GM18868 (cell line): ENCODE measurements around the gene SSH2.

Source experiments
- ATAC-seq: cut with Tn5 transposase; IDR thresholded peaks from one replicate; pipeline ENCODE4 v1.9.1; 2021; ENCODE audit warnings: mild to moderate bottlenecking, moderate library complexity; ENCODE audit not compliant: unreplicated experiment

Gene SSH2

DNA sequence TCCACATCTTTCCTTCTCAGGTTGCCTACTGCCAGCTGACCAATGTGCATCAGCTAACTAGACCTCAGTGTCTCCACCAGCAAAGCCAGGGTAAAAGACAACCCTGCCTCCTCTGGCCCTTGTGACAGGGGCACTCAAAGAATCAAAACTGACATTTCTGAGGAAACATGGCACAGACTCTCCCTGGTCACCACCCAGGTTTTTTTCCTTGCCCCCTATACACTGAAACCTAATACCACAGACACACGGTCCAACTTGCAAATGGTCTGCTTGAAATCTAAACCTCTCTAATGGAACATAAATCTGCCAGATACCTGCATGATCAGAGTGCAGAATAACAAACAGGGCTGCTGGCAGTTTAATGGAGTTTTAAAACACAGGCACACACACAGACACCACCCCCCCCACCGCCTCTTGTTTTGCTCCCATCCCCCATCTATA, 287.8 kb downstream of the SSH2 start:
- ATAC-seq, result no peak

DNA sequence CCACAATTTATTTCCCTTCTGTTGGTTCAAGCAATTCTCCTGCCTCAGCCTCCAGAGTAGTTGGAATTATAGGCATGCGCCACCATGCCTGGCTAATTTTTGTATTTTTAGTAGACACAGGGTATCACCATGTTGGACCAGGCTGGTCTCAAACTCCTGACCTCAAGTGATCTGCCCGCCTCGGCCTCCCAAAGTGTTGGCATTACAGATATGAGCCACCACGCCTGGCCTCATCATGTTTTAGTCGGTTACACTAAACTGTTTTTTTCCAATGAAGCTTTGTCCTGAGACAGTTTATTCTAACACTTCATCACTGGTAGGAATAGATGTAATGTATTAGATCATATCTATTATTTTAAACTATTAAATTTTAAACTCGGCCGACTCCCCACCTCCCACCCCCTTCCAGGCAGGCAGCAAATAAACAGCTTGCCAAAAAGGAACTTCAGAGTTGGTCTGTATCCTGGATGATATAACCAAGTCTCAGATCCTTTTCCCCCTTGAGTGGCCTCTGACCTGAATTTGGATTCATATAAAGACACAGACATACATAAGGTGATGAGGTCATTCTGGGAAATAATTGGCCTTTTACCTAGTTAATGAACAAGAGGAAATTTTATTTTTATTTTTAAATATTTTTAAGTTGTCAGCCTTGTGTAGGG, 288.9 kb downstream of the SSH2 start:
- ATAC-seq, result no peak

DNA sequence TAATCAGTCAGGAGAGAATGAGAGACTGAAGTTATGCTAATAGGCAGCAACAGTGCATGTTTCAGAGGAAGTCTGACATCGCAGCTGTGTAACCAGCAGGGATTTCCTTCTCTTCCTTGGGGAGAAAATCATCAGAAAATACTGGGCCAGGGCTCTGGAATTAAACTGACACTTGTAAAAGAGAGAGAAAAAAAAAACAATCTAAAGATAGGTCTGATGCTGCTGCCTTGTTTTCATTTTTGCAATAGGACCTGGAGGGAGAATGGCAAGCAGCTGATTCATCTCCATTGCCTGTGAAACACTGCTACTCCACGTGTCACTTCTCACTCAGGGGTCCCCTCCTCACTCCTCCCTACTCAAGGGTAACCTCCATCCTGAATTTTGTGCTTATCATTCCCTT, 289.6 kb downstream of the SSH2 start:
- no peak for ATAC-seq

DNA sequence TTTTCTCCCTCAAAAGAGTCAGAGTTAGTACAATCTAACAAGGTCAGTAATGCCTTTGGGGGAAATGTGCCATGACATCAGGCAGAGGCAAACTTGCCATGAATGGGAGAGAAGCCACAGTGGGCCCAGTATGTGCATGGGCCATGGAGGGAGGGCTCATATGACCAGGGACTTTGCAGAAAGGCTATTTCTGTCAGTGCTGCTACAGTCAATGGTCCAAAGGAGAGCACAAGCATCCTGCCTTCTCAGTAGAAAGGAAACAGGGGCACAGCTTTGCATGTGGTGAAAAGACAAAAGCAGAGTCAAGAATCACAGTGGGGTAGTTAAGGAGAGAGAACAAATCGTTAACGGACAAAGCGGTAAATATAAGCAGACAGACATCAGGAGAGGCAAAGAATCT, 296.1 kb downstream of the SSH2 start:
- no peak for ATAC-seq

DNA sequence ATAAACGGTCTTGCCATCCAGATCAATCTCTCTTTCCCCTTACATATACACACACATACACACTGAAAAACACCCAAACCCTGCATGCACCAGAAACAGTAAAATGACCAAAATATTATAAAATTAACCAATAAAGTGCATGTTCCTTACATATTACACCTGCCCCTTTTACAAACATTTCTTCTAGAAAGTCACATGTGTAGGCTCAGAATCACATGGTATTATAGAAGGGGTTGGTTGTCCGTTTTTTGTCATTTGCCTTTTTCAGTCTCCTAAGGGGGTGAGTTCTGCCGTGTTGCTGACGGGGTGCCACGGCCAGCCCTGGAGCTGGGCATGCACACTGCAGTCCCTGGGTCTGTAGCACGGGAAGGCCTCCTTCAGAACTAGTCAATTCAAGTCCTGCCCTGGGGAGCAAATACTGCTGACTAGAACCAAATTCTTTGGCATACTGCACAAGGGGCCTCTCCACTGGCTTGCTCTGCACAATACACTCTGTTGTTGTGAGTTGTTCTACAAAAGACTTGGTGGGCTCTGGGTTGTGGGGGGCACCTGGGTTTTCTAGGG, 299.3 kb downstream of the SSH2 start:
- ATAC-seq, result no peak

DNA sequence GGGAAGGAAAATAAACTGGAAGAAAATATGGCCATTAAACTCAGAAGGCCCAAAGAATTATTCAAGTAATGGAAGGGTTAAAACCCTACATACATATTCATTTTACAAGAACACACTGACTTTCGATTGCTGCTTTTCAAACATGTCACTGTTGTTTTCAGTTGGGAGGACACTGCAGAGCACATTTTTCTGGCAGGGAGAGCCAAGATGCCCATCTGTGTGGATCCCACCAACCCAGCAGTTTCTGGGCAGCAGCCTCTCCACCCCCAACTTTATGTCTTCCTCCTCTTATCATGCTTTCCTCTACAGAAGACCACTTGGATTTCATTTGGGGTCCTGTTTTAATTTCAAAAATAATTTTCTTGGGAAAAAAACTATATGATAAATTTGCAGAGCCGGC, 300.2 kb downstream of the SSH2 start:
- ATAC-seq, result no peak

DNA sequence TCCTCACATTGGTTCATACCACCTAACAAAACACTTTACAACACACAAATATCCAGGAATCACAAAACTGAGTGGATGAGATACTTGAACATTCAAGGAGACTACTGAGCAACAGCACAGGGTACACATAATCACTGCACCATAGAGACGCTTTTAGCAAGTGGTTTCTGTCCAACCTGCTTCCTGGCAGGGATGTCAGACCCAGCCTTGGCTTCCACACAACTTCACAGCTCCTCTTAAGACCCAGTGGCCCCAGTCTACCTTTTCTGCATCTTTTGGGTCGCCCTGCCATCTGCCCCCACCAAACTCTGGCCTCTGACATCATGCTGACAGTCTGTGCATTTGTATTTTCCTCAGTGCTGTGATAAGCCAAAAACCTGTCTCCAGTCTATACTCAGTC, 301.4 kb downstream of the SSH2 start:
- no peak for ATAC-seq

DNA sequence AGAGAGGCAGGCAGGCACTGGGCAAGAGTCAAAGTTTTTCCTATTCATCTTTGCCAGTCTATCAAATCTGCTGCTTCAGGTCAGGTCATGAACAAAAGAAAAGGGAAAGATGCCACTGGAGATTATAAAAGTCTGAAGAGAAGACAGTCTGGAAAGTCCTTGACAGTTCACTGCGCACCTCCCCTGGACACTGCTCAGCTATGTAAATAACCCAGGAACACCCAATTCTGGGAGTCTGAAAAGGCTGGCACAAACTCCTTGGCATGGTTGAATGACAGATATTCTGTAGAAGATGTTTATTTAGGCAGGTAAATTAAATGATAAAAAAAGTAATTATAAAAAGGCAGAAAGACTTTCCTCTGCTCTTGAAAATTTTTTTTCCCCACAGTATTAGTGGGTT, 302.1 kb downstream of the SSH2 start:
- ATAC-seq, result no peak

DNA sequence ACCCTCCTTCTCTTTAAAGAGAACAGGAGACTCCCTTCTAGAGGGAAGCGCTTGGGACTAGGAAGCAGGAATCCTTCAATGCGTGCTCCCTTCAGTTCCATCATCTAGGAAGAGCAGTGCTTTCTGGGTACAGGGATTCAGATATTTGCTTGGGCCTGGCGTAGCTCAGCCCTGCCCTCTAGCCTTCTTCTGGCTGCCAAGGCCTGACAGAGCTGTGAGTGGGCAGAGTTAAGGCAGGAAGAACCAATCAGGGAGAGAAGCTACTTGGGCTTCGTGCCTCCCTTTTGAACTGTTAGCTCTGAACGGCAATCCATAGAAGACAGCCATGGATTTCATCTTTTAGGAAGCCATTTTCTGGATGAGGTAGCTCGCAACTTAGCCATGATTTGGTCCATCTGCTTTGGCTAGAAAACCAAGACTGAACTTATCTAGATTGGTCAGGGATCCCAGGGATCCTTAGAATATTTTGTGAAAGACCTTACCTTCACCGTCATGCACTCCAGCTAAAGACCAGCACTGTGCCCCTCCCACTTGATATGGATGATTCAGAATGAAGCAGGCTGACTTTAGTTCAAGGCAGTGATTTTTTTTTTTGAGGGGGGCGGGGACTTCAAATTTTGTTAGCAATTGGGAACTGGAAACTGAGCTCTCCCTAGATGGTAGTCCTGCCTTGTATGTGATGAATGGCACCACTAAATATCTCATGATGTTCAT, 304.8 kb downstream of the SSH2 start:
- no peak for ATAC-seq

DNA sequence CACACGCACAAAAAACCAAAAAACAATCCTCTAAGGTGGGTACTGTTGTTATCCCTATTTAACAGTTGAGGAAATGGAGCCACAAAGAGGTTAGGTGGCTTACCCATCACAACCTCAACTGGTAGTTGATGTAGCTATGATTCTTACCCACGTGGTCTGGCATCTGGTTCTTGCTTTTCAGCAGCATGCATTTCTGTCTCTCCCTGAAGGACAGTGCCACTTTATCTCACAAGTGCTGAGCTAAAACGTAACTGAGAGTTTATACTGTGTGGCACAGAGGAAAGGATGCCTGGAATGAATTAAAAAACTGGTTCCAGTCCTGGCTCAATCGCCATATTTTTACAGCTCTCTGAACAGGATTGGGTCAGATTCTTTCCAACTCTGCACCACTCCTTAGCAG, 305.4 kb downstream of the SSH2 start:
- no peak for ATAC-seq

DNA sequence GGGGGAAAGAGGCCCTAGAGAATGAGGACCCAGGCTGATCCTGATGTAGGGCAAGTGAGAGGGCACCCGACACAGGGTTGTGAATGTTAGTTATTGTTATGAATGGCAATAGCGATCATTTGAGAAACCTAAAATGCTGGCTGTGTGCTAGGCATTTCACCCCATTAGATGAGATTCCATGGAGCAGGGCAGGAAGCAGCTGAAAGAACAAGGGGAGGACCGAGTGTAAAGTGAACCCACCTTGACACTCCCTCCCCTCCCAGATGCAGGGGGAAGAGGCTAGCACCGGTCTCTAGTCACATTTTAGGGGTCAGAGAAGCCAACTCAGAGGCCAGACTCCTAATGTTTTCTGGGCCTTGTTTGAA, 306.8 kb downstream of the SSH2 start:
- no peak for ATAC-seq

DNA sequence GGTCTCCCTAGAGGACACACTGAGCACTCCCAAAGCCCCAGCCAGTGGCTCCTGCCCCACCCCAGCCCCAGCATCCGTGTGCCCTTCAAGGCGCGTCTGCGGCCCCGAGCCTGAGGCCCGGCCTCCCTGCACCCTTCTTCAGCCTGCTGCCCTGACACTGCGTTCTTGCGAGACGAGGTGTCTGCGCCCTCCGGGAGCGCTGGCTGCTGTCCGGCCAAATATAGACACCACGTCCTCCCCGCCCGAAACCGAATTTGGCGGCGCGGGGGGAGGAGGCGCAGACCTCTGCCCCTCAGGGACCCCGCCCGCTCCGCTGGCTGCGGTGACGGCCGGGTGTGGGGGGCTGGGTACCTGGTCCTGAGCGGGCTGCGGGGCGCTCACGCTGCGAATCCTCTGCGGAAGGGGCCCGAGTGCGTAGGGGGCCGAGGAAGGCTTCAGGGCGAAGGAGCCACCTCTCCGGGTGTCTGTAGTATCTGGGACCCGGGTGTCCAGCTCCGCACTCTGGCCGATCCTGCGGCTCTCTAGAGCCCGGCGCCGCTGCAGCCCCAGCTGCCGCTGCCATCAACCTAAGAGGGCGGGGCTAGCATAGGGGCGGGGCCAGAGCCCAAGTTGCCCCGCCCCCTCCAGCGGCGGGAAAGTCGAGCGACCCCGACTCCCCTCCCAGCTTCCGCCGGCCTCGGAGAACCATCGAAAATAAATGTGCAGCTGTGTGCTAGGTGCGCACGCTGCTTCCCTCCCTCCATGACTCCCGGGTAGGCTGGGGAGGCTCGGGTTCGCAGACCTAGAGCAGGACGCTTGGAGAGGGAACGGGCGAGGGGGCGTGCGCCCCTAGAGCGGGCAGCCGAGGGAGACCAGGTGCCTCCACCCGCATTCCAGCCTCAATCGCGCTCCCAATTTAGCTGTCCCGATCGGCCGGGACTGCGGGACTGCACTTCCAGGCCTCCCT, 307.4 kb downstream of the SSH2 start, which contains the start of gene CORO6:
Gene CORO6, minus strand, starts transcription at position 576 of the 946 bp plus-strand sequence. CDS start 1,491 bp downstream, outside the sequence.
- ATAC-seq, result no peak

DNA sequence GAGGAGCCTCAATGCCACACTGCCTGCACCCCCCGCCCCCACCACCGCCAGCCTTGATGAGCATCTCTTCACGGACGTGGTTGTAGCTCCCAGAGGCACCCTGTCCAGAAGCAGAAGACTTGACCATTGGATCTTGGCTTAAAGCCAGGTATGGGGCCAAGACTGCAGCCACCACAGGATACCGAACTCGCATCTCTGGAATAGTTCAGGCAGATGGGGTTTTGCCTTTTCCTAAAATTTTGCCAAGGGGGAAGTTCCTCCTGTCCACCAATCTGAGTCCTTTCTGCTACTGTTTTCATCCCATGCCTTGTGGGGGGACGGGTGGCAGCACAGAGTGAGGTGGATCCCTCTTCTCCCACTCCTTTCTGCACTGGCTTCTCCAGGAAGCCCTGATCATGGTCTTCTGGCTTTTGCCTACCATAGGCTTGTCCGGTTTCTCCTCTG, 308.3 kb downstream of the SSH2 start:
- no peak for ATAC-seq

DNA sequence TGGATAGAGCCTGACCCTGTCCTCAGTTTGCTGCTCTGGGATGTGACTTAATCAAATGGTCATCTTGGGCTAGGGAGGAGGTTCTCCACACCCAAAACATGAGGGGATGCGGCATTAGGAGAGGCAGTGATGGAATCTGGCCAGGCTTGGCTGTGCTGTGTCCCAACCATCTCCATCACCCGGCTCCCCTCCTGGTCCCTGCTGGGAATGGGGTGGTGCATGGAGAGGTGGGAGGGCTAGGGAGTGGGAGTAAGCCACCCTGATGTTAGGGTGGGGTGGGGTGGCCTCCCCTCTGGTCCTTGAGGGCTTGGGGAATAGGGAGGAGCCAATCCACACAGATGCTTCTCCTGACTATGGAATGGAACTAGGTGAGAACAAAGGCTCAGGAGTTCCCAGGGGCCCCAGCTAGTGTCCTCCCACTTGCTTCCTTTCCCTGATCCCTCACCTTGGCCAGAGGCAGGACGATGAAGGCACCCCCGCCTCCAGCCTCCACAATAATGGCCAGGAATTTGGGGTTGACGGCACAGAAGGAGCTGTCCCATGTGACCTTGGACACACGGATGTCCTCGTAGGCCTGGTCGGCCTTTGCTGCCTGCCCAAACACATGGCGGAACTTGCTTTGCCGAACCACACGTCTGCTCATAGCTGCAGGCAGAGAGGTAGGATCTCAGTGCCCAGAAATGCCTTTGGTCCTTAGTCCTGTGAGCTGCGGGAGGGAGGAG, 309.1 kb downstream of the SSH2 start:
- ATAC-seq, result no peak

DNA sequence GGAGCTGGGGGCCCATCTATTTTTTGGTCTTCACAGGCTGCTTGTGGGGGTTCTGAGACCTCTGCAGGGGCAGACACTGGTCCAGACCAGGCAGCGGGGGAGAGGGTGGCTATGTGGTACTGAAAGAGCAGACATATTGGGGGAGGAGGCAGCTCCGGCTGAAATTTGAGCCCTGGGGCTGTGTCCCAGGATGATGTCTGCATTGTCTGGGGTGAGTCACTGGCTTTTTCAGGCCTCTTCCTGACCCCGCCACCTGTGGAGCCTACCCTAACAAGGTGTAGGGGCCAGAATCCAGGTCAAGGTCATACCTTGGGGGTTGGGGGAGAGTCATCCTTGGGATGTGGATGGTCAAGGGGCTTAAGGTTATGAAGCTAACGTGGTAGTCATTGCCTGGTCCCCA, 309.8 kb downstream of the SSH2 start:
- ATAC-seq, result no peak

DNA sequence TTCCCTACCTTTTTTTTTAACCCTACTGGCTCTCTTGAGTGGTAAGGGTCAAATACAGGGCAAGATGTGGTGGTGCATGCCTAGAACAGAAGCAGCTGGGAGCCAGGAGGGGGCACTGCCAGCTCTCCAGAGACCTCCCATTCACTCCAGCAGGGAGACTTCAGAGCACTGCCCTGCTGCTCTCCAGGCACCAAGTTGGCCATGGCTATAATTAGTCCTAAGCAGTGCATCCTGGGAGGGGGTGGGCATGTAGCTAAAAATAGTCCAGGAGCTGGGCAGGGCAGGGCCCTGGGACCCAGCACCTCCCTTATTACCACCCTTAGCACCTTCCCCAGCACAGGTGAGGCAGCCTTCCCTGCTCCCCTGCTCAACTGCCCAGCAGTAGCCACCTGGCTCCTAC, 310.8 kb downstream of the SSH2 start:
- ATAC-seq, result no peak

DNA sequence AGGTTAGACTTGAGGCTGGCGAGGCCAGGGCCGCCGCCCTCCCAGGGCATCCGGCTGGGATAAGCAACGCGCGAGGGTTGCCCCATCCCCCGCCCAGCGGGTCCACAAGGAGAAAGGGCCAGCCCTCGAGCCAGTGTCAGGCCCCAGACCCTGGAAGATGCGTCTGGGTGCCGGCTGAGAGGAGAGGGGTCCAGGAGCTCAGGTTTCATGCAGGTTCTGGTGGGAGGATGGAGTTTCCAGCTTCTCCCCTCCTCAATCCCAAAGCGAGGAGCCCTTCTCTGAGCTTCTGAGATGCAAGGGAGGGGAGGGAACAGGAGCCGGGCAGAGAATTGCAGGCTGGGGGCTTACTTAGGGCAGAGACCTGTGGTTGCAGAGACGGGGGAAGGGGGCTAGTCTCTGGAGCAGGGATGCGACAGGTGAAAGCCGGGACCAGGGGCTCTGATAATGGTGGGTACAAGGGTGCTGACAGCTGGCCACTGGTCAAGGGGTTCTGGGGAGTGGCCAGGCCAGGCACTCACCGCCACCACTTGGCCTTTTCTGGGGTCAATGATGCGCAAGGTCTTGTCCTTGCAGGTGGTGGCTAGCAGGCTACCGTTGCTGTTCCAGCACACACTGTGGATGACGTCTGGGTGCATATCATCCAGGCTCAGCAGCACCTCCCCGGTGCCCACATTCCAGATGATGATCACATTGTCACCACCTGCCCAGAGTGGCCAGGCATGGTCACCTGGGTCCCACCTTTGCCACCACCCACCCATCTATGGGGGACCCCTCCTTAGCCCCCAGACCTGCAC, 311.6 kb downstream of the SSH2 start:
- peak; percentile 3 for ATAC-seq

DNA sequence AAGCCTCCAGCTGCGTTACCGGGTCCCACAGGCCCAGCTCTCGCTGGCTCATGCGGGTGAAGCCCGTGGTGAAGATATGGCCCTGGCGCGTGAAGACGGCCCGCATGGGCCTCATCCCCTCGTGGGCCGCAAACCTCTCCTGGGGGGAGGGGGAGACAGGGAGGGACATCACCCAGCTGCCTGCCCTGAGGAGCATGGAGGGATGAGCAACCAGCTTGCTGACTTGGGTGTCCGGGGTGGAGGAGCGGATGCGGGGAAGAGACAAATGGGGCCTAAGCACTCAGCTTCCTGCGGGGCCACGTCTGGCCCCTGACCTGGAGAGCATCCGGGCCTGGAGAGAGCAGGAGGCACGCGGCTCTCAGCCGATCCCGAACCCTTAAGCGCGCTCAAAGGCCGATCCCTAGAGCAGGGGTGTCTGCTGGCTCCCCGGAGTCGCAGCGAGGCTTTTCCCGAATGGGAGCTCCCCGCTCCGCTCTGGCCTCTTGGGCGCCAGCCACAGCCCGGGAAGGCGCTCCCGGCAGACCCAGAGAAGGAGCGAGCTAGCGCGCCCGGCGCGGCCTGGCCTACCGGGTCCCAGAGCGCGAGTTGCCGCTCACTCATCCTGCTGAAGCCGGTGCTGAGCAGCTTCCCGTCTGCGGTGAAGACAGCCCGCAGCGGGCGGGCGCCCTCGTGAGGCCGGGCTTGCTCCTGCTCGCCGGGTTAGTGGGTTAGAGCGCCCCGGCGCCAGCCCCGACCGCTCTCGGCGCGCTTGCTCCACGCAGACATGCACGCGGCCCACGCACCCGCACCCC, 312.4 kb downstream of the SSH2 start:
- peak; percentile 29 for ATAC-seq

DNA sequence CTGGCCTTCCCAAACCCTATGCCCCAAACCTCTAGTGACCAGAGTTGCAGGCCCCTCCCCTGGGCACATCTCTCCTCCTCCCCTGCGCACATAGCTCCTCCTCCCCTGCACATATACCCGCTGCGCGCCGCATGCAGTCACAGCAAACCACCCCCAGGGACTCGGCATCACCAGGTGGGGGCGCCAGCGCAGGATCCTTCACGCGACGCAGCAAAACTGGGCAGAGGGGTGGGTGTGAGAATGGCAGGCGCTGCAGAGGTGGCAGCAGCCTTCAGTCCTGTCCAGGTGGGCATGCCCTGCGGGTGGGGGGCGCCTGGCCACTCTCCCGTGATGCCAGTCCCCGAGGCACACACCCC, 312.9 kb downstream of the SSH2 start:
- ATAC-seq, result peak; percentile 60
